PC-3 (cell line): ENCODE measurements around the gene SGMS1. TPM values are rescaled to one million over a fixed set of nuclear protein-coding genes. Genes with fewer than 3 reads are reported as not detected.

ENCODE experiments used
- ATAC-seq: fragments of 200-7000 bp; cut with Tn5 transposase; 2 replicates; pipeline ENCODE4 v1.9.1; 2020; ENCODE audit warnings: mild to moderate bottlenecking, moderate library complexity
- BruUV-seq: library from RNA; stranded (reverse); fragments of 400-500 nt; replicated peaks from 2 replicates; lab custom pipeline; 2021; lab: Mats Ljungman, UMichigan
- CTCF ChIA-PET: fragments of 300-600 bp; sonication (Branson Sonifier 250); formaldehyde crosslinking; loops from one replicate; lab custom pipeline; 2022; ENCODE audit warnings: antibody characterized with exemption; lab: Charles Lee
- POLR2A ChIA-PET: fragments of 300-600 bp; sonication (Branson Sonifier 250); formaldehyde crosslinking; loops from one replicate; lab custom pipeline; 2022; ENCODE audit warnings: antibody characterized with exemption; ENCODE audit not compliant: unreplicated experiment; lab: Charles Lee
- DNase-seq: peaks from one replicate; pipeline ENCODE4 v3.0.0-alpha.2; 2015
- H2AFZ ChIP-seq: fragments of 300-600 bp; sonication (generic); 2 replicates; pipeline ENCODE4 v1.6.0; 2016; ENCODE audit warnings: antibody characterized with exemption, low read length
- H3F3A ChIP-seq: fragments of 300-600 bp; sonication (generic); one replicate; pipeline ENCODE4 v1.6.0; 2017; ENCODE audit warnings: antibody characterized with exemption, low read length, control low read depth, mild to moderate bottlenecking; ENCODE audit not compliant: unreplicated experiment
- H3K27ac ChIP-seq: fragments of 300-600 bp; sonication (generic); 2 replicates; pipeline ENCODE4 v1.5.1; 2016; ENCODE audit warnings: mild to moderate bottlenecking, low read length
- H3K27me3 ChIP-seq: fragments of 300-600 bp; sonication (generic); 2 replicates; pipeline ENCODE4 v1.6.1; 2016; ENCODE audit warnings: low read length, mixed read lengths
- H3K36me3 ChIP-seq: fragments of 300-600 bp; sonication (generic); 2 replicates; pipeline ENCODE4 v1.6.1; 2016; ENCODE audit warnings: low read depth, mixed run types, low read length, mixed read lengths
- H3K4me1 ChIP-seq: fragments of 300-600 bp; sonication (generic); 2 replicates; pipeline ENCODE4 v1.5.1; 2016; ENCODE audit warnings: low read length; ENCODE audit not compliant: insufficient read depth
- H3K4me2 ChIP-seq: fragments of 300-600 bp; sonication (generic); 2 replicates; pipeline ENCODE4 v1.6.0; 2016; ENCODE audit warnings: low read length
- H3K4me3 ChIP-seq: fragments of 300-600 bp; sonication (generic); 2 replicates; pipeline ENCODE4 v1.5.1; 2016; ENCODE audit warnings: mild to moderate bottlenecking, low read length, mixed read lengths
- H3K79me2 ChIP-seq: fragments of 300-600 bp; sonication (generic); 2 replicates; pipeline ENCODE4 v1.6.1; 2017; ENCODE audit warnings: low read length, mixed read lengths
- H3K9ac ChIP-seq: fragments of 300-600 bp; sonication (generic); 2 replicates; pipeline ENCODE4 v1.6.0; 2016; ENCODE audit warnings: mild to moderate bottlenecking, low read length
- H3K9me2 ChIP-seq: fragments of 300-600 bp; sonication (generic); replicated peaks from 2 replicates; pipeline ENCODE4 v1.6.1; 2016; ENCODE audit warnings: mixed run types, low read length, mixed read lengths
- H3K9me3 ChIP-seq: fragments of 300-600 bp; sonication (generic); 2 replicates; pipeline ENCODE4 v1.6.1; 2016; ENCODE audit warnings: low read length, mixed read lengths
- H4K20me1 ChIP-seq: fragments of 300-600 bp; sonication (generic); 2 replicates; pipeline ENCODE4 v1.6.1; 2016; ENCODE audit warnings: low read length, mixed read lengths
- CTCF ChIP-seq: fragments of 300-600 bp; sonication (generic); conservative IDR thresholded peaks from 2 replicates; pipeline ENCODE4 v1.5.1; 2017; ENCODE audit warnings: antibody characterized with exemption, low read depth, mild to moderate bottlenecking, low read length
- EZH2 ChIP-seq: fragments of 300-600 bp; sonication (generic); IDR thresholded peaks from one replicate; pipeline ENCODE4 v1.6.1; 2017; ENCODE audit warnings: antibody characterized with exemption, mild to moderate bottlenecking, low read length; ENCODE audit not compliant: unreplicated experiment
- EZH2phosphoT487 ChIP-seq: fragments of 300-600 bp; sonication (generic); IDR thresholded peaks from 2 replicates; pipeline ENCODE4 v1.6.1; 2018; ENCODE audit warnings: mild to moderate bottlenecking, antibody characterized with exemption, low read length, borderline replicate concordance
- intact Hi-C: fragments of 100-400 bp; cut with micrococcal nuclease; formaldehyde crosslinking; loops from 2 replicates; pipeline ENCODE4 v1.9.0; 2023
- total RNA-seq: library from RNA; depleted of rRNA; stranded (reverse); fragments of >200 nt; gene quantifications from 2 replicates; pipeline ENCODE4 v1.2.3, GENCODE V29; 2014

Gene SGMS1
- total RNA-seq, 1 experiment from 2014 or later: 61.4 TPM

- intact Hi-C loops: loop anchor here (1.0 kb wide), 1 partner anchor 38 kb away; no protein-coding TSS in a partner anchor
- Histone ChIP-seq H3K9ac (no peak overlapping the region; the same call in 1 of the 2 replicates), H3K9me2 (no peaks in the 10 kb centered on the region), H3K4me3 (no peak overlapping the region), H3K27ac (peak overlapping the region; percentile 21), H2AFZ (peak overlapping the region; percentile 65), H4K20me1 (no peaks in the 10 kb centered on the region), H3K27me3 (no peaks in the 10 kb centered on the region), H3K4me2 (peak overlapping the region; percentile 28), H3F3A (no peaks in the 10 kb centered on the region), H3K9me3 (no peaks in the 10 kb centered on the region), H3K36me3 (0 out of 2 replicates have a peak, but pooled peaks cover 9% of the 10 kb centered on the region), H3K79me2 (peaks cover 16% of the 10 kb centered on the region; the same call in 1 of the 2 replicates), H3K4me1 (peaks cover 21% of the 10 kb centered on the region)
- BruUV-seq: no TSS peak
- peak; percentile 92 for DNase-seq
- TF ChIP-seq EZH2phosphoT487: no peak
- no peak for TF ChIP-seq CTCF
- TF ChIP-seq EZH2: no peak
- POLR2A ChIA-PET: interaction anchor here (0.6 to 0.7 kb wide), 2 partner anchors 15 to 259 kb away, joined by 3 read pairs; no protein-coding TSS in a partner anchor
- CTCF ChIA-PET: interaction anchor here (0.6 kb wide), 1 partner anchor 316 kb away, joined by 4 read pairs; no protein-coding TSS in a partner anchor
- ATAC-seq: peak; percentile 97
Measured at GRCh38 chr10:50585921-50586739, 37.6 kb downstream of the SGMS1 start.

GRCh38 chr10:50582766-50583762 is 40.7 kb downstream of the SGMS1 start:
- H3K4me1 ChIP-seq: peaks cover 44% of the 10 kb centered on the region
- CTCF ChIA-PET: no interaction called here
- 0 out of 2 replicates have a peak, but pooled peaks cover 5% of the 10 kb centered on the region for H3K36me3 ChIP-seq
- no peak overlapping the region for H3K27ac ChIP-seq
- no peaks in the 10 kb centered on the region for H3F3A ChIP-seq
- no peak overlapping the region for H3K9ac ChIP-seq
- H3K79me2 ChIP-seq: peaks cover 33% of the 10 kb centered on the region
- no peak for TF ChIP-seq EZH2
- no peak for TF ChIP-seq EZH2phosphoT487
- TF ChIP-seq CTCF: no peak
- POLR2A ChIA-PET: interaction anchor here (0.5 to 0.6 kb wide), 2 partner anchors 54 to 82 kb away, joined by 3 to 4 read pairs; no protein-coding TSS in a partner anchor
- no peaks in the 10 kb centered on the region for H4K20me1 ChIP-seq
- no peaks in the 10 kb centered on the region for H3K9me3 ChIP-seq
- no TSS peak for BruUV-seq
- H3K9me2 ChIP-seq: no peaks in the 10 kb centered on the region
- DNase-seq: peak; percentile 91
- H3K4me2 ChIP-seq: no peak overlapping the region
- H2AFZ ChIP-seq: no peak overlapping the region
- peak; percentile 54 for ATAC-seq
- no peaks in the 10 kb centered on the region for H3K27me3 ChIP-seq
- H3K4me3 ChIP-seq: no peak overlapping the region
- intact Hi-C loops: no loop called here
